Measurements from ENCODE around the gene GMPPB.

GMPPB gene

DNA sequence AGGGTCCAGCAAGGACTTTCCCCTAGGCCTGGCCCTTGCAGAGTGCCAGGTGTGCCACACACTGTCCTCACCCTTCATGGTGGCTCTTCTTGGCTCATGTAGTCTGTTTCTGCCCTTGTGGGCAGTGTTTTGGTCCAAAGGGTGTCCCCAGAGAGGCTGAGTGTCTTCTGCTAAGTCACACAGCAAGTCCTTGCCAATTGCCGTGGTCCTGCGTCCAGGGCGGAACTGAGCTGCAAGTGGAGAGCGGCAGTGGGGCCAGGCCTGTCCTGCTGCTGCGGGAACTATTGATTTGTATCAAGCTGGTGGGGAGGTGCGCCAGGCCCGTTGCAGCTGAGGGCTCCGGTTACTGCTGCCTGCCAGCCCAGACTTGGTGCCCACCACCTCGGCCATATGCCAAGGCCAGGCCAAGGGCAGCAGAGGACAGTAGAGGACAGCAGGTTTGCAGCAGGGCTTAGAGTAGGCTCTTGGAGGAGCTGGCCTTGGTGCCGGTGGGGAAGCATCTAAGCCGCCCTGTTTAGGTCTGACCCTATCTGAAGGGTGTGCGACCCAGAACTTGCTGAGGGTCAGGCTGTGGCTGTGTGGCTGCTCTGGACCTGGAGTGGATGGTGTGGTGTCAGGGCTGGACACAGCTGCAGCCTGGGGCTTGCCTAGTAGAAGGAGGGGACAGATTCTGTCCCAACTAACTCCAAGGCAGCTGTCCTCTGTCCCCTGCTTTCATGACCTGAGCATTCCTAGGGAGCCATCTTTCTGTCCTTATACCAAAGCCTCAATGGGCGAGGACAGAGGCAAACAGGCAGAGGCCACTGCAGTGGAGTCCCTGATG lies 8.8 kb downstream of the GMPPB start:
- no peak overlapping the region for H2BK120ac ChIP-seq (ENCODE audit: low read depth, low read length)
- DNase-seq, result no peak
- no peaks in the 10 kb centered on the region for H3K4me1 ChIP-seq (ENCODE audit: control insufficient read depth, low read depth, low read length)
- WGBS (ENCODE audit: extremely low coverage, insufficient coverage, low lambda C conversion rate), result no CpG with 5 or more reads among the region's 13 CpGs
- H3K79me1 ChIP-seq (ENCODE audit: low read length), result no peaks in the 10 kb centered on the region
- no peak overlapping the region for H3K4me2 ChIP-seq (ENCODE audit: low read length)
- no peak overlapping the region for H3K18ac ChIP-seq (ENCODE audit: low read length)
- H3K23ac ChIP-seq (ENCODE audit: low read length), result no peak overlapping the region
- no peaks in the 10 kb centered on the region for H3K27me3 ChIP-seq (ENCODE audit: insufficient read depth, low read length, poor library complexity)
- no peak overlapping the region for H4K5ac ChIP-seq (ENCODE audit: low read length)
- no peak overlapping the region for H2BK5ac ChIP-seq (ENCODE audit: low read length)
- H4K8ac ChIP-seq (ENCODE audit: low read depth, low read length), result no peak overlapping the region
- H3K56ac ChIP-seq (ENCODE audit: low read length), result no peak overlapping the region
- H3K27ac ChIP-seq (ENCODE audit: low read depth, low read length), result no peak overlapping the region
- no peak overlapping the region for H3K4me3 ChIP-seq (ENCODE audit: low read length)
- no peak overlapping the region for H2AK5ac ChIP-seq (ENCODE audit: low read length)
- H3K4ac ChIP-seq (ENCODE audit: low read depth, low read length), result no peak overlapping the region
- peaks cover 1% of the 10 kb centered on the region for H3K36me3 ChIP-seq (ENCODE audit: control insufficient read depth, insufficient read depth, low read length)
- H3K9ac ChIP-seq (ENCODE audit: low read length), result no peak overlapping the region
- no peak overlapping the region for H2BK15ac ChIP-seq (replicated peaks; ENCODE audit: low read depth)
- H3K79me2 ChIP-seq (ENCODE audit: control insufficient read depth, insufficient read depth, low read length), result no peaks in the 10 kb centered on the region

DNA sequence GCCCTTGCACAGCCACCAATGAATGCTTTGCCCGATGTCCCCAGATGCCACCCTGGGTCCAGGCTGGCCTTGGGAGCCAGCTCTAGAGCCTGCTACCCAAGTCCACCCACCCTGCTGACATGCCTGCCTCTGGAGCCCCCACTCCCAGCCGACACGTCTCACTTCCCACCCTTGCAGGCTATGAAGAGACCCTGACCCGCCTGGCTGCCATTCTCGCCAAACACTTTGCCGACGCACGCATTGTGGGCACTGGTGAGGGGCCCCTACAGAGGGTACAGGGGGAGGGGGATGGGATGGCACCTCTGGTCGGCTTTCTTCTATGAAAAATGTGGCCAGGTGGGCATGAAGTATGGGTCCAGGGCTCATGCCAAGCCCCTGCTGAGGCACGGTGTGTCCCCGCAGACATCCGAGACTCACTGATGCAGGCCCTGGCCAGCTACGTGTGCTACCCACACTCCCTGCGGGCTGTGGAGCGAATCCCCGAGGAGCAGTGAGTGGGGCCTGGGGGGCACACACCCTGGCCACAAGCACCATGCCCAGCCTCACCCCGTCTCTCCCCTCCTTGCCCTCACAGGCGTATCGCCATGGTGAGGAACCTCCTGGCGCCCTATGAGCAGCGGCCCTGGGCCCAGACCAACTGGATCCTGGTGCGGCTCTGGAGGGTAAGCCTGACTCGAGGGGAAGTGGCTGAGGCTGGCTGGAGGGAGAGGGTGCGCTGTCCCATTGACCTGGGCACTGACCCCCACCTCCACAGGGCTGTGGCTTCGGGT lies 10.2 kb downstream of the GMPPB start:
- Histone ChIP-seq H2BK5ac (ENCODE audit: low read length) (no peak overlapping the region), H3K23ac (ENCODE audit: low read length) (no peak overlapping the region), H3K18ac (ENCODE audit: low read length) (no peak overlapping the region), H2AK5ac (ENCODE audit: low read length) (no peak overlapping the region), H3K27ac (ENCODE audit: low read depth, low read length) (no peak overlapping the region), H3K9ac (ENCODE audit: low read length) (no peak overlapping the region), H3K4me3 (ENCODE audit: low read length) (no peak overlapping the region), H3K79me2 (ENCODE audit: control insufficient read depth, insufficient read depth, low read length) (no peaks in the 10 kb centered on the region), H4K5ac (ENCODE audit: low read length) (no peak overlapping the region), H3K4ac (ENCODE audit: low read depth, low read length) (no peak overlapping the region), H3K27me3 (ENCODE audit: insufficient read depth, low read length, poor library complexity) (no peaks in the 10 kb centered on the region), H3K79me1 (ENCODE audit: low read length) (no peaks in the 10 kb centered on the region), H3K4me2 (ENCODE audit: low read length) (no peak overlapping the region), H3K4me1 (ENCODE audit: control insufficient read depth, low read depth, low read length) (no peaks in the 10 kb centered on the region), H2BK120ac (ENCODE audit: low read depth, low read length) (no peak overlapping the region), H3K56ac (ENCODE audit: low read length) (no peak overlapping the region), H4K8ac (ENCODE audit: low read depth, low read length) (no peak overlapping the region), H3K36me3 (ENCODE audit: control insufficient read depth, insufficient read depth, low read length) (peaks cover 1% of the 10 kb centered on the region), H2BK15ac (replicated peaks; ENCODE audit: low read depth) (no peak overlapping the region)
- no peak for DNase-seq
- no CpG with 5 or more reads among the region's 25 CpGs for WGBS (ENCODE audit: extremely low coverage, insufficient coverage, low lambda C conversion rate)

DNA sequence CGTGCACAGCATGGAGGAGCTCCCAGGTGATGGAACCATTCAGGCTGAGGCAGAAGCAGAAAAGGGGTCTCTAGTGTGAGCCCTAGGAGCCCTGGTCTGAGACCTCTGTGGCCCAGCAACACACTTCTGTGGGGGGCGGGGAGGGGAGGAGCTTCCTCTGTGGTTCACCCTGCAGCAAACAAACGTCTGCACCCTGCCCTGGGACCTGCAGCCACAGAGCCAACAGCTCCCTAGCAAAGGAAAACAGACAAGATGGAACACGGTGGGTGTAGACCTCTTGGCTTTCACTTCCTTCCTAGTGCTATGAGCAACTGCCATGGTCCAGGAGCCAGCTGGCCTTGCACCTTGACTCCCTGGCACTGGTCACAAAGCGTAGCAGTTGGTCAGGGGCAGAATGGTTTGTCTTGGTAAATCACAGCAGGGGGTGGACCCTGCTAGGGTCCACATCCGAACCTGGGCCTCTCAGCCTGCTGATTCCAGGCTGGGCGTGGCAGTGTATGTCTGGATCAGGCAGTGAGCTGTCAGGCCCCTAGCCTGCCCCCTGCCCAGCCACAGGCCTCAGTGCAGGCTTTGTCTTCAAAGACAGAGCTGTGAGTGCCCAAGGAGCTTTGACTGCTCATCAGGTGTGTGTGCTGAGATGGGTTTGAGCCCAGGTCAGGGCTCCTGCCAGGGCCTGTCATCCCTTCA lies 11.0 kb downstream of the GMPPB start:
- no peak overlapping the region for H3K27ac ChIP-seq (ENCODE audit: low read depth, low read length)
- no peak overlapping the region for H2BK120ac ChIP-seq (ENCODE audit: low read depth, low read length)
- H2AK5ac ChIP-seq (ENCODE audit: low read length), result no peak overlapping the region
- H3K36me3 ChIP-seq (ENCODE audit: control insufficient read depth, insufficient read depth, low read length), result peaks cover 1% of the 10 kb centered on the region
- H3K79me1 ChIP-seq (ENCODE audit: low read length), result no peaks in the 10 kb centered on the region
- DNase-seq, result no peak
- H3K4ac ChIP-seq (ENCODE audit: low read depth, low read length), result no peak overlapping the region
- no peak overlapping the region for H3K56ac ChIP-seq (ENCODE audit: low read length)
- WGBS (ENCODE audit: extremely low coverage, insufficient coverage, low lambda C conversion rate), result no CpG with 5 or more reads among the region's 7 CpGs
- H3K4me2 ChIP-seq (ENCODE audit: low read length), result no peak overlapping the region
- H3K4me1 ChIP-seq (ENCODE audit: control insufficient read depth, low read depth, low read length), result no peaks in the 10 kb centered on the region
- H4K8ac ChIP-seq (ENCODE audit: low read depth, low read length), result no peak overlapping the region
- H2BK5ac ChIP-seq (ENCODE audit: low read length), result no peak overlapping the region
- H3K9ac ChIP-seq (ENCODE audit: low read length), result no peak overlapping the region
- H3K4me3 ChIP-seq (ENCODE audit: low read length), result no peak overlapping the region
- H3K27me3 ChIP-seq (ENCODE audit: insufficient read depth, low read length, poor library complexity), result no peaks in the 10 kb centered on the region
- H3K23ac ChIP-seq (ENCODE audit: low read length), result no peak overlapping the region
- no peaks in the 10 kb centered on the region for H3K79me2 ChIP-seq (ENCODE audit: control insufficient read depth, insufficient read depth, low read length)
- H2BK15ac ChIP-seq (replicated peaks; ENCODE audit: low read depth), result no peak overlapping the region
- no peak overlapping the region for H4K5ac ChIP-seq (ENCODE audit: low read length)
- no peak overlapping the region for H3K18ac ChIP-seq (ENCODE audit: low read length)

DNA sequence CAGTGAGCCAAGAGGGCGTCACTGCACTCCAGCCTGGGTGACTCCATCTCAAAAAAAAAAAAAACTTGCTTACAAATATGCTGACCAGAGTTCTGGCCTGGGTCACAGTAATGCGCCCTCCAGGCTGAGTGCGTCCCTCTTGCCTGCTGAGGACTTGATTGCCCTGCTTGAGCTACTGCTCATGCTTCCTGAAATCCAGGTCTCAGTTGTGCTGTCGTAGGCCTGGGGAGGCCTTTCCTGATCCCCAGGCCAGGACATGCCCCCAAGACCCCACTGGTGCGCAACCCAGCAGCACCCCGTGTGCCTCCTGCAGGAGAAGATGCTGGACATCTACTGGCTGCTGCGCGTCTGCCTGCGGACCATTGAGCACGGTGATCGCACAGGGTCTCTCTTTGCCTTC lies 11.6 kb downstream of the GMPPB start:
- H3K4me3 ChIP-seq (ENCODE audit: low read length), result no peak overlapping the region
- no peak overlapping the region for H3K18ac ChIP-seq (ENCODE audit: low read length)
- no peak overlapping the region for H2BK15ac ChIP-seq (replicated peaks; ENCODE audit: low read depth)
- no peaks in the 10 kb centered on the region for H3K4me1 ChIP-seq (ENCODE audit: control insufficient read depth, low read depth, low read length)
- H4K5ac ChIP-seq (ENCODE audit: low read length), result no peak overlapping the region
- no peak overlapping the region for H3K23ac ChIP-seq (ENCODE audit: low read length)
- H3K36me3 ChIP-seq (ENCODE audit: control insufficient read depth, insufficient read depth, low read length), result peaks cover 1% of the 10 kb centered on the region
- no peaks in the 10 kb centered on the region for H3K27me3 ChIP-seq (ENCODE audit: insufficient read depth, low read length, poor library complexity)
- no peak for DNase-seq
- H2AK5ac ChIP-seq (ENCODE audit: low read length), result no peak overlapping the region
- H4K8ac ChIP-seq (ENCODE audit: low read depth, low read length), result no peak overlapping the region
- no peak overlapping the region for H3K4me2 ChIP-seq (ENCODE audit: low read length)
- no peaks in the 10 kb centered on the region for H3K79me2 ChIP-seq (ENCODE audit: control insufficient read depth, insufficient read depth, low read length)
- H3K56ac ChIP-seq (ENCODE audit: low read length), result no peak overlapping the region
- H2BK5ac ChIP-seq (ENCODE audit: low read length), result no peak overlapping the region
- H3K27ac ChIP-seq (ENCODE audit: low read depth, low read length), result no peak overlapping the region
- WGBS (ENCODE audit: extremely low coverage, insufficient coverage, low lambda C conversion rate), result no CpG with 5 or more reads among the region's 11 CpGs
- no peak overlapping the region for H3K4ac ChIP-seq (ENCODE audit: low read depth, low read length)
- no peak overlapping the region for H3K9ac ChIP-seq (ENCODE audit: low read length)
- H3K79me1 ChIP-seq (ENCODE audit: low read length), result no peaks in the 10 kb centered on the region
- no peak overlapping the region for H2BK120ac ChIP-seq (ENCODE audit: low read depth, low read length)

DNA sequence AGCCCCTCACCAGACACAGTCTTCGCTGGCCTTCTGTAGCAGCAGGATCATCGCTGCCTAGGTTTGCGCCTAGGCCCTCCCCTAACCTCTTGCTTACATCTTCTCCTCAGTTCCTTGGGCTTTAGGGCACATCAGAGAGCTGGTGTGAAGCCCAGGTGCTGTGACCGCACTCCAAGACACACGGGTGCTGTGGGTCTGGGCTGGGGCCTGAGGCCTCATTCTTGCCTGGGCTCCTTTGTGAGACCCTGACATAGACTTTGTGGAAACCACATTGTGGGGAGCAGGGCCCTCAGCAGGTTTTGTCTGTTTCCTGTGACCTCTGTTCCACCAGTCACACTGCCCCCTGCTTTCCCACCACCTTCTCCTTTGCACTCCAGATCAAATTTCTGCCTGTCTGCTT lies 12.3 kb downstream of the GMPPB start:
- H3K4me1 ChIP-seq (ENCODE audit: control insufficient read depth, low read depth, low read length), result no peaks in the 10 kb centered on the region
- H3K23ac ChIP-seq (ENCODE audit: low read length), result no peak overlapping the region
- no peak overlapping the region for H3K27ac ChIP-seq (ENCODE audit: low read depth, low read length)
- no peaks in the 10 kb centered on the region for H3K79me2 ChIP-seq (ENCODE audit: control insufficient read depth, insufficient read depth, low read length)
- H3K79me1 ChIP-seq (ENCODE audit: low read length), result no peaks in the 10 kb centered on the region
- no peak overlapping the region for H3K4me2 ChIP-seq (ENCODE audit: low read length)
- no peak overlapping the region for H3K4me3 ChIP-seq (ENCODE audit: low read length)
- H3K36me3 ChIP-seq (ENCODE audit: control insufficient read depth, insufficient read depth, low read length), result peaks cover 1% of the 10 kb centered on the region
- WGBS (ENCODE audit: extremely low coverage, insufficient coverage, low lambda C conversion rate), result no CpG with 5 or more reads among the region's 5 CpGs
- no peak overlapping the region for H4K5ac ChIP-seq (ENCODE audit: low read length)
- H3K56ac ChIP-seq (ENCODE audit: low read length), result no peak overlapping the region
- no peak overlapping the region for H3K4ac ChIP-seq (ENCODE audit: low read depth, low read length)
- H3K9ac ChIP-seq (ENCODE audit: low read length), result no peak overlapping the region
- no peaks in the 10 kb centered on the region for H3K27me3 ChIP-seq (ENCODE audit: insufficient read depth, low read length, poor library complexity)
- no peak for DNase-seq
- H2BK5ac ChIP-seq (ENCODE audit: low read length), result no peak overlapping the region
- no peak overlapping the region for H4K8ac ChIP-seq (ENCODE audit: low read depth, low read length)
- H2BK120ac ChIP-seq (ENCODE audit: low read depth, low read length), result no peak overlapping the region
- no peak overlapping the region for H3K18ac ChIP-seq (ENCODE audit: low read length)
- no peak overlapping the region for H2BK15ac ChIP-seq (replicated peaks; ENCODE audit: low read depth)
- no peak overlapping the region for H2AK5ac ChIP-seq (ENCODE audit: low read length)
